GM18520 (cell line): ENCODE measurements around the gene MYO5B.

ENCODE experiments used
- ATAC-seq: cut with Tn5 transposase; IDR thresholded peaks from one replicate; pipeline ENCODE4 v1.9.1; 2021; ENCODE audit not compliant: unreplicated experiment

Gene MYO5B

GRCh38 chr18:50027996-50028395 lies 167.0 kb downstream of the MYO5B start:
- ATAC-seq: no peak

DNA sequence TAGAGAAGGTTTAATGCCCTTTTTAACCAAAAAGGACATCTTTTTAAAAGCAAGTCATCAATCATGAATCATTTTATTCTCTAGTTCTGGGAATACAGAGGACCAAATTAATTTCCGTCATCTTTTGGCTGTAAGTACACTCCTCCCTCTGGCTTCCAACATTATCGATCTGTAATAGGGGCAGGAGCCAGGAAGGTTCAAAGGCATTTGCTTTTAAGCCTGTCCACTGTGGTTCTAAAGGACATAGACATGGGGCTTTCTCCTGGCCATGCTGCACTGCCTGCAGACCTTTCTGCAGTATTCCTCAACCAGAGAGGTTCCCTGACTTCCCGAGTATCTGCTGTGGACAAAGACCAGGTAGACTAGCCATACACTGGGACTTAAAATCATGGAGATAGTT lies 170.5 kb downstream of the MYO5B start:
- ATAC-seq: no peak

- no peak for ATAC-seq
These were observed 172.0 kb downstream of the MYO5B start for GRCh38 chr18:50022985-50023384.

DNA sequence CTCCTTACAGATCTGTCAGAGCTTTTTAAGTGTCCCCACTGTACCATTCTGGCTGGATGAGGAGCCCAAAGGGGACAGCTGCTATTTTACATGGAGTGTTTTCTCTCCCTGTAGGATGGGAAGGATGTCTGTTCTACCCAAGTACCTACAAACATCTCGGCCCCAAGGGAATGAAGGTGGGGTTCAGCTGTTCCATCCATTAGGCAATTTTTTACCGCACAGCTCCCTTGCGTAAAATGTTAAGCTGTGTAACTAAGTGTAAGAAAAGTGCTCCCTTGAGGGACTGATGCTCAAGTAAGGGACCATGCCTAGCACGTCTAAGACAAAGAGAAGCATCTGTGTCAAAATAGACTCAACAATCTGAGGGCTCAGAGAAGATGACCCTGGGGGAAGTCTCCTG lies 180.3 kb downstream of the MYO5B start:
- no peak for ATAC-seq

DNA sequence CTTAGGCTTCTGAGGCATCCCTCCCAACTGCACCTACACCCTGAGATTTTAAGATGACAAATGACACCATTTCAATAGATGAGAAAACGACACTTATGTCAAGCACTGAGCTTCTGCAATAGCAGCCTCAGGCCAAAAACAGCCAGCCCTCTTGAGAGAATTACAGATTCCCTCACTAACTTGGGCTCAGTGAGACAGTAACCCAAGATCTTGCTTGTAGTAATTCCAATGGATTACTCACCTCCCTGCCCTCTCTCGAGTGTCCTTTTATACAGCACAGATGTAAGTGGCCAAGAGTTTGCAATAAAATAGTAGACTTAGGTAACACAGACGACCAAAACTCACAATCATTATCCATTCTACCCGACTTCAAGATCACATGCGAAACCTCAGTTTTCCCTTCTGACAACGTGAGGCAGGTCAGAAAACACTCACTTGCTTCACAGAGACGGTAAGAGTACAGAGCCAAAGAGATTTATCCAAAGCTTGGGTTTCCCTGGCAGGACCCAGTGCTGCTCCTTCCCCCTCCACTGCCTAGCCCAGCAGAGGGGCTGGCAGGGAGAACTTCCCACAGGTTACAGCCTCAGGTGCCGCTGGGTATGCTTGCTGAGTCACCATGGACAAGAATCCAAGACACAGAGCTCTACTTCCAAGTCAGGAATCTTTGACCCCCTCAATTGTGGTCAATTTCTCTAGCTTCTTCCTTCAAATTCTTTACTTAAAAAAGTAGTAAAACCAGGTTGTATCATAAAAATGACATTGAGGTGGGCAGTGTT lies 181.4 kb downstream of the MYO5B start:
- no peak for ATAC-seq

GRCh38 chr18:50011813-50012435 lies 183.0 kb downstream of the MYO5B start:
- no peak for ATAC-seq

GRCh38 chr18:50009773-50010335 lies 185.1 kb downstream of the MYO5B start:
- no peak for ATAC-seq

DNA sequence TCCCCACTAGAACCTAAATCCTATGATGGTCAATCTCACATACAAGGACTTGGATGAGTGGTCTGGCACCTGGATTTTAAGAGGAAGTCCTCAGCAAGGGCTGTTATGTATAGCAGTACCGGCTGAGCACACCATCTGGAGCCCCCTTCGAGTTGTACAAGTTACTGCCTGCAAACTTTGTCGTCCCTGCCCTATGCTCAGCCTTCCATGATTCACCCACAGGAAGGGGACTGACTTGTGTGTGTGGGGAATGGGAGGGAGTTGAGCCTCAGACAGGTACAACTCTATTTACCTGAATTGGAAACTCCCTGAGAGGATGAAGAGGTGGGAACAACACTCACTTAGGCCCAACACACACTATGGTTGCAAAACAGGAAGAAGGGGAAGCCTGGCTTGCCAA lies 186.6 kb downstream of the MYO5B start:
- ATAC-seq: no peak

GRCh38 chr18:50006470-50007046 lies 188.4 kb downstream of the MYO5B start:
- ATAC-seq: no peak

- no peak for ATAC-seq
These were observed 190.9 kb downstream of the MYO5B start for GRCh38 chr18:50004013-50004412.

DNA sequence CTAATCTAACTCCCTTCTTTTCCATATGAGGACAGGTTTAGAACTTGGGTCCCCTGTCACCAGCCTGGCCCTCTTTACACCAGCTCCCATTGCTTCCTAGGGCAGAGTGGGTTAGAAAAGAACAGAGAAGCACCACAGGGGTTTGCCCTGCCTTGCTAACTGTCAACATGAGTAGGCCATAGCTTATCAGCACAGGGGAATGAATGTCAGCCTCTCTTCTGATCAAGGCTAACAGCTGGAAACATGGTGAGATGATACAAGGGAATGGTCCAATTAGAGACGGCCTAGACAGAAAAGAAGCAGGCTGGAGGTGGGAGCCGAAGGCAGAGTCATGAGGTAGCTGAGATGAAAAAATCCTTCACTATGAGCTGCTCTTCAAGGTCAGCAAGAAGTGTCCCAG lies 192.2 kb downstream of the MYO5B start:
- ATAC-seq: no peak

- no peak for ATAC-seq
These were observed 194.7 kb downstream of the MYO5B start for GRCh38 chr18:50000227-50000626.

GRCh38 chr18:49999128-49999527 lies 195.8 kb downstream of the MYO5B start:
- no peak for ATAC-seq

DNA sequence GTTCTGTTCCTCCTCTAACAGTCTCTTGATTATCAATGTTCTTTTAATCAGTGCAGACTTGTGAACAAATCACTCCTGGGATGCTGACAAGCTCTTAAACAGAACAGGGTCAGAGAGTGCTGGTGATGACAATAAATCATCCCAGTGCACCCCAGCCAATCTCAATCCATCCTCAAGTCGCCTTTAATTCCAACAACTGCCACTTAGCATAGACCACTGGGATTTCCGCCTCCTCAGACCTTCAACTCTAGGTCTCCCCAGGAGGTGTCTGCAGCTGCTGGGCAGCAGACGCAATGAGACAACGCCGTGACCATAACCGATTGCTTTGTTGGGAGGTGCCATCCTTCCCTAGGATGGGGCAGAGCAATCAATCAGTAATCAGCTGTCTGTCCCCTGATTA lies 197.4 kb downstream of the MYO5B start:
- no peak for ATAC-seq

DNA sequence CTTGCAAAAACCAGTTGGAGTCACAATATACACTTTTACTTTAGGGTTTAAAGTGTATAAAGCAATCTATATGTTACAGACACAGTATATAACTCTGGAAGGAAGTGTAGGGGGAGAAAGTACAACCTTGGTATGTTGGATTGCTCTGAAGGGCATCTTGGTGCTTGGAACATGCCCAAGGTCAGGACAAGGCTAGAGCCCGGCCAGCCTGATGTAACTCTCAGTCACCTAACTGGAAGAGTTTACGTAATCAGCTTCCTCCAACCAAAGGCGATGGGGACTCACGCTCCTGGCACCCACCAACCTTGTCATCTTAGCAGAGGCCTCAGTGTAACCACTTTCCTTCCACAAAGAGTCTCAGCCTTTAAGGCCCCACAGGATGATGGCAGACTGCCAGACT lies 200.5 kb downstream of the MYO5B start:
- ATAC-seq: no peak

DNA sequence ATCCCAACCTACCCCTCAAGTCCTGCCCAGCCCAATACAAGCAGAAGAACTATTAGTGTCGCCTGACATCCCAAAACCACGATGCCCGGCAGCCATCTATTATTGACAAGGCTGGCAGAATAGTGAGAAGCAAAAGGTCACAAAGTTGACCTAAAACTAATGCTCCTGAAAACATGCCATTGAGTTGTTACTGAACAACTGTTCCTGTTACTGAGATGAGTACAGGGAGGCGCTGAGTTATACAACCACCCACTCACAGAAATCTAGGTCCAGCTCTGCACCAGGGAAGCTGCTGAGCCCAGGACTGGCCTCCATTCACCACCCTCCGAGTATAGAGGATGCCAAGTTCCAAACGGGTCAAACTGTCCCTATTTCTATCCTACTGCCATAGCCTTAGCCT lies 201.6 kb downstream of the MYO5B start:
- ATAC-seq: no peak

- ATAC-seq: no peak
These were observed 206.2 kb downstream of the MYO5B start for GRCh38 chr18:49988733-49989132.

DNA sequence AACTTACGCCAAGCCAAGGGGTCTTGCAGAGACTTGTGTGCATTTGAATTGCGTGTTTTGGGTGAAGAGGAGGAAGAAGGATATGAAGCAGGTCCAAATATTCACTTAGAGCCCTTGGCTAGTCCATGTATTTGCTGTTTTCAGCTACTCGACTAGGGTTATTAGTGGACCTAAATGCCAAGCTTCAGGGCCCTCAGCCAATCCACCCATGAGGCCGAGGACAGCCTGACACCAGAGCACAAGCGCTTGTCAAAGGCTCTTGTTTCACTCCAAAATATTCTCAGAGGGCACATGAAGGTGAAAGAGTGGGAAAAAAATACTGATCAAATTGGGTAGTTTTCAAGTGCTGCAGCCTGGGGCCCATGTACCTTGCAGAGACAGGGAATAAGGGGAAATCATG lies 206.8 kb downstream of the MYO5B start:
- ATAC-seq: no peak

DNA sequence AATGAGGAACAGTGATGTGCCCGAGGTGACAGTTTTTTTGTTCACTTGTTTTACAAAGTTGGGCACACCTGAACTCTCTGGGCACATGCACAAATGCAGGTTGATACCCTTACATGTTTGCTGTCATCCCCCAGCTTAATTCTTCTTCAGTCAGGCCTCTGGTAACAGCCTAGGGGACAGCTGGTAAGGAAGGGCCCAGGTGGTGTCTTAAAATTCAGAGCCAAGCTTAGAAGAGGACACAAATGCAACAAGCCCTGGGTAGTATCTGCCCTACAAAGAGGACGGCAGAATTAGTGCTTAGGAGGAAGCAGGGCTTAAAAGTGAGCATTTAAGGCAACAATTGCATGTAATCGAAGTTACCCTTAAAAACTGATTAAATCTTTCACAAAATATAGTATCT lies 209.7 kb downstream of the MYO5B start:
- no peak for ATAC-seq

- no peak for ATAC-seq
These were observed 214.1 kb downstream of the MYO5B start for GRCh38 chr18:49980896-49981295.

GRCh38 chr18:49976795-49977560 lies 218.0 kb downstream of the MYO5B start:
- ATAC-seq: no peak
